AG04449 (cell line): Measurements from ENCODE around the gene SMAD3.

ENCODE experiments used
- CTCF ChIA-PET: fragments of 350-600 bp; formaldehyde crosslinking; extraction: SDS; loops from one replicate; lab custom pipeline; 2021; ENCODE audit warnings: antibody characterized with exemption; lab: Yijun Ruan, JAX
- POLR2A ChIA-PET: fragments of 400-600, 350-600 bp; formaldehyde crosslinking; extraction: SDS; loops from one replicate; lab custom pipeline; 2020; ENCODE audit warnings: antibody characterized with exemption, inconsistent platforms; lab: Yijun Ruan, JAX
- DNase-seq: peaks from one replicate; pipeline ENCODE4 v3.0.0-alpha.2; 2010; ENCODE audit warnings: low read depth, low spot score
- H3K4me3 ChIP-seq: 2 replicates; pipeline ENCODE4 v1.5.1; 2011; ENCODE audit warnings: low read depth, mild to moderate bottlenecking, control low read depth, low read length
- TF ChIP-seq, protein P1 (sequence below): IDR thresholded peaks from one replicate; pipeline ENCODE4 v1.5.1; 2011; ENCODE audit warnings: mild to moderate bottlenecking, moderate library complexity, low read length, control low read depth, inconsistent platforms; ENCODE audit not compliant: insufficient read depth; ENCODE audit errors: missing control alignments

The SMAD3 gene

DNA sequence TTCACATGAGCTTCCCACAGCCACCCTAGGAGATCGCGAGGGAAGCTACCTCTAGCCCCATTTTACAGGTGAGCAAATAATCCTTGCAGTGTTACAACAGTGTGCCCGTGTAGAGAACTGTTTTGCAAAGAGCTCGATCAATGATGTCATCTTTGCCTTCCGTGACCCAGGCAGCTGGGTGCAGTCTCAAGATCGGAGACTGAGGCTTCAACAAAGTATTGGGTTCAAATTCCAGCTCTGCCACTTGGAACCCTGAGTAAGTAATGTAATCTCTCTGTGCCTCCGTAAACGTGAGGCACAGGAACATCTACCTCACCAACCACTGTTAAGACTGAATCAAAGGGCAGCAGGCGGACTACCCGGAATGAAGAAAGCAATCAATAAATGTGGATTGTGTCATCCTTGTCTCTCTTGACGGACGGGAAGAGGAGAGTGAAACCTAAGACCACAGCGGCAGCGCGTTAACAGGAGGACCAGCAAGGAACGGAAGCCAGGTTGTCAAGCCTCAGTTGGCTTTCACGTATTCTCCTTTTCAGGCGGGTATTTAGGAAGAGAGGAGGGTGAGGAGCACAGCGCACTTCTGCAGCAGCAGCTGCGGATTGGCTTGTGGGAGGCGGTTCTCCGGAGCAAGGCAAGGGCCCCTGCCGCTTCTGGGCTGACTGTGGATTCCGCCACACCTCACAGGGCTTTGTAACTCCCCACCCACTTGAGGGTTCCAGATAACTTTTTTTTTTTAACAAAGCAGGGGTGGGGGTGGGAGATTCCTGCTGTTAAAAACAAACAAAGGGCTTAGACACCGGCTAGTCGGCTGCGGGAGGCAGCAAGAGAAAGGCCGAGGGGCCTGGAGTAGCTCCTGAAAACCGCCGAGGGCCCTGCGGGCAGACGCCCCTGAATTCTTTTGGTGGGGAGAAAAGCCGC is 1.5 kb upstream of the SMAD3 start:
- ChIA-PET CTCF (interaction anchor here (0.9 to 1.1 kb wide), 2 partner anchors 14 to 118 kb away, joined by 3 to 4 read pairs; no protein-coding TSS in a partner anchor), POLR2A (interaction anchor here (0.6 kb wide), 1 partner anchor 14 kb away, joined by 3 read pairs; no protein-coding TSS in a partner anchor)
- TF ChIP-seq, protein P1, sequence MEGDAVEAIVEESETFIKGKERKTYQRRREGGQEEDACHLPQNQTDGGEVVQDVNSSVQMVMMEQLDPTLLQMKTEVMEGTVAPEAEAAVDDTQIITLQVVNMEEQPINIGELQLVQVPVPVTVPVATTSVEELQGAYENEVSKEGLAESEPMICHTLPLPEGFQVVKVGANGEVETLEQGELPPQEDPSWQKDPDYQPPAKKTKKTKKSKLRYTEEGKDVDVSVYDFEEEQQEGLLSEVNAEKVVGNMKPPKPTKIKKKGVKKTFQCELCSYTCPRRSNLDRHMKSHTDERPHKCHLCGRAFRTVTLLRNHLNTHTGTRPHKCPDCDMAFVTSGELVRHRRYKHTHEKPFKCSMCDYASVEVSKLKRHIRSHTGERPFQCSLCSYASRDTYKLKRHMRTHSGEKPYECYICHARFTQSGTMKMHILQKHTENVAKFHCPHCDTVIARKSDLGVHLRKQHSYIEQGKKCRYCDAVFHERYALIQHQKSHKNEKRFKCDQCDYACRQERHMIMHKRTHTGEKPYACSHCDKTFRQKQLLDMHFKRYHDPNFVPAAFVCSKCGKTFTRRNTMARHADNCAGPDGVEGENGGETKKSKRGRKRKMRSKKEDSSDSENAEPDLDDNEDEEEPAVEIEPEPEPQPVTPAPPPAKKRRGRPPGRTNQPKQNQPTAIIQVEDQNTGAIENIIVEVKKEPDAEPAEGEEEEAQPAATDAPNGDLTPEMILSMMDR, result no peak
- no peak overlapping the region for H3K4me3 ChIP-seq
- DNase-seq, result no peak

DNA sequence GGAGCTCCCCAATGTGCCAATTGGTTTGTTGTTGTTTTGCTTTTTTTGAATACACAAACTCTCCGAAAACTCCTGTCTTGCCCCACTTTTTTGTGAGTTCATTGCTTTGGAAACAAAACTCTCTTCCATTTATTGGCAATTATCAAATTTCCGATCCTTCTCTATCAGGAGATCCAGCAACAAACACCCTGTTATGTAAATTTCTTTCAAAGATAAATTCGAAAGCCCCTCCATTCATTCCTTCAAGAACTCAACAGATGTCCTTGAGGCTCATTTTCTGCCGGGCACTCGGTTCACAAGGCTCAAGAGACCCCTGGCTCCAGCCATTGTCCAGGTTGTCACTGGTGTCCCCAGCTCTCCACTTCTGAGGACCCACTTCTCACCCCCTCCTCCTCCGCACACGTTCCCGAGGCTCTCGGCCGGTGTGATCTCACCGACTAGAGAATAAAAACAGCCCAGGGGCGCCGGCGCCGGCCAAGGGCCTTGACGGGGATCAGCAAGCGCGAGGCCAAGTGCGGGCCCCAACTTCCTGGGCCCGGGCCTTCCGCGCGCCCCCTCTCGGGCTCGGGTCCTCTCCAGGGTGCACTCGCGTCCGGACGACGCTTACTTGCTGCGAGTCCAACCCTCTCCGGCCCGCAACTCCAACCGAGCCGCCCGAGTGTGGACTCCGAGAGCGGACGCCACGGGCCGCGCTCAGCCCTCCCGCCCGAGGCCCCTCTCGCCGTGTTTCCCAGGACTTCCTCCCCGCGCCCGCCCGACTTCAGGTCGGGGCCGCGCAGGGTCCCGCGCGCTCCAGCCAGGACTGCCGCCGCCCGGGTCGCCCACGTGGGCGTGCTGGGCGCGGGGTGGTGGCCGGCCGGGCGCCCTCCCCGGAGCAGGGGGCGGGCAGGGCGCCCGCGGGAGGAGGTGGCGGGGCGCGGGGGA is 533 bp upstream of the SMAD3 start:
- ChIA-PET POLR2A (interaction anchor here (0.6 to 1.7 kb wide), 9 partner anchors 11 to 134 kb away, joined by 3 to 8 read pairs (median 3); no protein-coding TSS in a partner anchor), CTCF (interaction anchor here (1.1 to 2.5 kb wide), 3 partner anchors 15 to 116 kb away, joined by 4 to 7 read pairs (median 5); no protein-coding TSS in a partner anchor)
- TF ChIP-seq, protein P1, result no peak
- peak overlapping the region; percentile 92 for H3K4me3 ChIP-seq
- no peak for DNase-seq

DNA sequence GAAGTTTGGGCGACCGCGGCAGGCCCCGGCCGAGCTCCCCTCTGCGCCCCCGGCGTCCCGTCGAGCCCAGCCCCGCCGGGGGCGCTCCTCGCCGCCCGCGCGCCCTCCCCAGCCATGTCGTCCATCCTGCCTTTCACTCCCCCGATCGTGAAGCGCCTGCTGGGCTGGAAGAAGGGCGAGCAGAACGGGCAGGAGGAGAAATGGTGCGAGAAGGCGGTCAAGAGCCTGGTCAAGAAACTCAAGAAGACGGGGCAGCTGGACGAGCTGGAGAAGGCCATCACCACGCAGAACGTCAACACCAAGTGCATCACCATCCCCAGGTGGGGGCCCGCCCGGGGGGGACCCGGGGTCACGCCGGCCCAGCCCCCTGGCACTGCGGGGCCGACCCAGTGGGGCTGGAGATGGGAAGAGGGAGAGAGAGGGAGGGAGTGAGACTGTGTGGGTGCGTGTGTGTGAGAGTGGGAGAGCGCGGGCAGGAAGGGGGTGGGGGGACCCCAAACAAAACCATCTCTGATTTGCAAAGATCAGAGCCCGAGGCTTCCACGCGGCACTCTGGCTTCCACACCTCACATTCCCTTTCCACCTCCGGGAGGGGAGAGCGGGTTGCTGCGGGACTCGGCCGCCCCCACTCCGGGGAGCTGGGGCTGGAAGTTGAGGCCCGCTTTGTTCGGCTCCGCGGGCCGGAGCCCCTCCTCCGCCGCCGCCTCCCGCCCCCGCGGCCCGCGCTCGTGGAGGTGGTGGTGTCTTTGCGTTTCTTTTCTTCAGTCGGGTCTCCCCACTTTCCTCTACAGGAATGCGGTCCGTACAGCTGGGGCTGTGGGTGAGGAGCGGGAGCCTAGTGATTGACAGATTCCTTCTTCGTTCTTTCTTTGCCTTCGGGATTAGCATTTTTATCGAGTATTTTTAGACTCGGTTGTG is 898 bp downstream of the SMAD3 start:
- TF ChIP-seq, protein P1, result no peak
- ChIA-PET CTCF (interaction anchor here (1.2 to 2.5 kb wide), 5 partner anchors 14 to 238 kb away, joined by 3 to 7 read pairs (median 5); no protein-coding TSS in a partner anchor), POLR2A (interaction anchor here (0.8 to 1.7 kb wide), 10 partner anchors 9 to 188 kb away, joined by 3 to 8 read pairs (median 4); no protein-coding TSS in a partner anchor)
- DNase-seq, result no peak
- peak overlapping the region; percentile 92 for H3K4me3 ChIP-seq

DNA sequence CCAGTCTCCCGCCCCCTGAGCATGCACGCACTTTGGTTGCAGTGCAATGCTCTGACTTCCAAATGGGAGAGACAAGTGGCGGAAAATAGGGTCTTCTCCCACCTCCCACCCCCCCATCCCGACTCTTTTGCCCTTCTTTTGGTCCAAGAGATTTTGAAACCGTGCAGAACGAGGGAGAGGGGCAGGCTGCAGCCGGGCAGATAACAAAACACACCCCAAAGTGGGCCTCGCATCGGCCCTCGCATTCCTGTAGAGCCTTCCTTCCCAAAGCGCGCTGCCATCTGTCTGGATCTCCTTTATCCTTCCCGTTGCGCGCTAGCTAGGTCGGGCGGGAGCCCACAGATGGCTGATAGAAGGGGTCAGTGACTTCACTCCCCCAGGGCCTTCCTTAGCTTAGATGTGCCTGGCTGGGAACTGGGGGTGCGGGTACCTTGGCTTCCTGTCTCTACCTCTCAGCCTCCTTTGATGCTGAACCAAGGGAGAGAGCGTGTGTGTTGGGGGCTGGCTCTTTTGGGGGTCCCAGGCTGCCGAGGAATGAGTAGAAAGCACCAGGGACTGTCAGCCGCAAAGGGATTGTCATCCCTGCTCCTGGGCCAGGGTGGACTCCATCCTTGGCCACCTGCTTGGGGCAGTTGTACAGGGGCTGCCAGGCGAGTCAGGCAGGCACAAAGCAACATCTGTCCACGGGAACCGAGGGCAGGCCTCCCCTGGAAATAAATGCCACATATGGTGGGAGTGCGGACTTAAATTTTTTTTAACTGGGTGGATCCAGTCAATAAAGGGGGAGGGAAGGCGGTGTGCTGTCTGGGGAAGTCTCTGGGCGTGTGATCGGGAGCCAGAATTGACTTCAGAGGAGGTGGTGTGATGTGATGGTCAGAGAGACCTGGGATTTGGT is 1.8 kb downstream of the SMAD3 start:
- peak overlapping the region; percentile 92 for H3K4me3 ChIP-seq
- TF ChIP-seq, protein P1, result no peak
- DNase-seq, result no peak
- ChIA-PET CTCF (interaction anchor here (1.2 to 2.5 kb wide), 3 partner anchors 13 to 237 kb away, joined by 3 to 7 read pairs (median 3); no protein-coding TSS in a partner anchor), POLR2A (interaction anchor here (1.0 to 1.7 kb wide), 3 partner anchors 17 to 187 kb away, joined by 4 to 6 read pairs (median 4); no protein-coding TSS in a partner anchor)
